H1 (cell line): ENCODE results near the gene SFTPB. TPM values are rescaled to one million over a fixed set of nuclear protein-coding genes. Genes with fewer than 3 reads are reported as not detected.

Source experiments
- CTCF ChIA-PET: fragments of 300-600 bp; sonication (Branson Sonifier 250); formaldehyde crosslinking; loops from one replicate; lab custom pipeline; 2021; ENCODE audit not compliant: partially characterized antibody; lab: Charles Lee
- POLR2A ChIA-PET: fragments of 300-600 bp; sonication (Branson Sonifier 250); formaldehyde crosslinking; loops from one replicate; lab custom pipeline; 2021; ENCODE audit warnings: inconsistent platforms; ENCODE audit not compliant: partially characterized antibody; lab: Charles Lee
- DNase-seq, 2 experiments: peaks; one replicate each; pipeline versions ENCODE4 v3.0.0 to v3.0.0-alpha.2; 2010 to 2022; ENCODE audit warnings: low spot score in 2 of 2, low read depth in 1 of 2, mixed read lengths in 1 of 2
- FAIRE-seq: peaks from 2 replicates; lab custom pipeline; 2011; peaks lifted over from hg19 to GRCh38; lab: Jason Lieb, UNC
- H2AFZ ChIP-seq: 2 replicates; pipeline ENCODE4 v1.8.1; 2012; ENCODE audit warnings: low read length, inconsistent platforms
- H2AK5ac ChIP-seq: 2 replicates; pipeline ENCODE4 v1.6.1; 2013; ENCODE audit warnings: low read depth, low read length
- H2BK120ac ChIP-seq: replicated peaks from 2 replicates; pipeline ENCODE3; 2013; ENCODE audit warnings: low read depth, low read length, inconsistent platforms
- H2BK12ac ChIP-seq: 2 replicates; pipeline ENCODE4 v1.6.1; 2013; ENCODE audit warnings: low read depth, low read length
- H2BK15ac ChIP-seq: 2 replicates; pipeline ENCODE4 v1.6.1; 2013; ENCODE audit warnings: low read length
- H2BK20ac ChIP-seq: 2 replicates; pipeline ENCODE4 v1.6.1; 2013; ENCODE audit warnings: low read length
- H2BK5ac ChIP-seq: 2 replicates; pipeline ENCODE4 v1.6.1; 2013; ENCODE audit warnings: low read depth, low read length
- H3K14ac ChIP-seq: 2 replicates; pipeline ENCODE4 v1.6.1; 2013; ENCODE audit warnings: inconsistent platforms; ENCODE audit not compliant: insufficient read length
- H3K18ac ChIP-seq: 2 replicates; pipeline ENCODE4 v1.6.1; 2013; ENCODE audit warnings: low read length; ENCODE audit errors: extremely low read depth
- H3K23ac ChIP-seq: 2 replicates; pipeline ENCODE4 v1.6.1; 2013; ENCODE audit warnings: inconsistent platforms; ENCODE audit not compliant: insufficient read length
- H3K23me2 ChIP-seq: 2 replicates; pipeline ENCODE4 v1.6.1; 2013; ENCODE audit warnings: low read depth, low read length
- H3K27ac ChIP-seq: 2 replicates; pipeline ENCODE4 v1.6.1; 2011; ENCODE audit warnings: low read depth, low read length, inconsistent platforms
- H3K27me3 ChIP-seq, 4 experiments: replicated peaks in 1 of 4; 1 replicate in 1 of 4; 2 replicates in 3 of 4; pipeline versions ENCODE4 v1.6.1 to v1.8.1; 2011 to 2013; ENCODE audit warnings: low read length in 3 of 4, mild to moderate bottlenecking in 3 of 4, inconsistent platforms in 2 of 4, mixed read lengths in 2 of 4, moderate library complexity in 1 of 4; ENCODE audit not compliant: control insufficient read depth in 3 of 4, insufficient read depth in 3 of 4; ENCODE audit errors: extremely low read depth in 1 of 4
- H3K36me3 ChIP-seq, 4 experiments: 2 replicates each; pipeline versions ENCODE4 v1.6.1 to v1.8.1; 2011 to 2013; ENCODE audit warnings: mild to moderate bottlenecking in 4 of 4, low read length in 3 of 4, moderate library complexity in 2 of 4, control low read depth in 1 of 4, inconsistent platforms in 1 of 4; ENCODE audit not compliant: insufficient read depth in 4 of 4, control insufficient read depth in 2 of 4
- H3K4ac ChIP-seq: replicated peaks from 2 replicates; pipeline ENCODE3; 2013; ENCODE audit warnings: low read length, low read depth, mixed read lengths, inconsistent platforms; ENCODE audit not compliant: insufficient read length
- H3K4me1 ChIP-seq, 4 experiments: replicated peaks in 1 of 4; 1 replicate in 1 of 4; 2 replicates in 3 of 4; pipeline versions ENCODE4 v1.6.1 to v1.8.1; 2011 to 2013; ENCODE audit warnings: low read length in 3 of 4, inconsistent platforms in 2 of 4, mixed read lengths in 1 of 4; ENCODE audit not compliant: insufficient read depth in 4 of 4, control insufficient read depth in 3 of 4
- H3K4me2 ChIP-seq, 2 experiments: 2 replicates each; pipeline versions ENCODE4 v1.6.1 to v1.8.1; 2011 to 2013; ENCODE audit warnings: low read depth in 2 of 2, low read length in 2 of 2, control low read depth in 1 of 2, inconsistent platforms in 1 of 2, mild to moderate bottlenecking in 1 of 2; ENCODE audit not compliant: insufficient read depth in 1 of 2
- H3K4me3 ChIP-seq, 4 experiments: fragments of 200-600, 300-600 bp in 1 of 4; sonication (generic), shearing (Covaris generic), sonication (Bioruptor Twin) in 1 of 4; 2 replicates each; pipeline versions ENCODE4 v1.5.1 to v1.8.1; 2011 to 2016; ENCODE audit warnings: low read length in 4 of 4, low read depth in 3 of 4, control low read depth in 2 of 4, inconsistent platforms in 2 of 4, mild to moderate bottlenecking in 2 of 4, mixed read lengths in 1 of 4, moderate library complexity in 1 of 4; ENCODE audit not compliant: insufficient read depth in 2 of 4; ENCODE audit errors: extremely low read depth in 1 of 4
- H3K56ac ChIP-seq: replicated peaks from 2 replicates; pipeline ENCODE3; 2013; ENCODE audit warnings: low read depth, mild to moderate bottlenecking, mixed read lengths, low read length, inconsistent platforms; ENCODE audit not compliant: insufficient read length
- H3K79me1 ChIP-seq: 2 replicates; pipeline ENCODE4 v1.6.1; 2013; ENCODE audit warnings: low read depth, low read length, control low read depth
- H3K79me2 ChIP-seq, 2 experiments: 2 replicates each; pipeline versions ENCODE4 v1.6.1 to v1.8.1; 2012 to 2013; ENCODE audit warnings: low read length in 2 of 2, mild to moderate bottlenecking in 2 of 2, inconsistent platforms in 1 of 2; ENCODE audit not compliant: insufficient read depth in 2 of 2, control insufficient read depth in 1 of 2
- H3K9ac ChIP-seq, 4 experiments: replicated peaks in 1 of 4; 1 replicate in 1 of 4; 2 replicates in 3 of 4; pipeline versions ENCODE4 v1.6.1 to v1.8.1; 2011 to 2013; ENCODE audit warnings: low read depth in 3 of 4, low read length in 3 of 4, control low read depth in 2 of 4, mild to moderate bottlenecking in 2 of 4, moderate library complexity in 2 of 4, inconsistent platforms in 1 of 4; ENCODE audit errors: extremely low read depth in 1 of 4
- H3K9me3 ChIP-seq, 2 experiments: 2 replicates each; pipeline versions ENCODE4 v1.6.1 to v1.8.1; 2012 to 2013; ENCODE audit warnings: mild to moderate bottlenecking in 2 of 2, moderate library complexity in 2 of 2, control low read depth in 1 of 2, inconsistent platforms in 1 of 2, low read depth in 1 of 2, low read length in 1 of 2, mixed read lengths in 1 of 2; ENCODE audit not compliant: insufficient read depth in 2 of 2
- H4K20me1 ChIP-seq, 2 experiments: replicated peaks in 1 of 2; 2 replicates each; pipeline versions ENCODE3 to v1.8.1; 2011 to 2013; ENCODE audit warnings: inconsistent platforms in 2 of 2, low read length in 2 of 2, mild to moderate bottlenecking in 1 of 2; ENCODE audit not compliant: insufficient read depth in 2 of 2, control insufficient read depth in 1 of 2
- H4K5ac ChIP-seq: 2 replicates; pipeline ENCODE4 v1.6.1; 2013; ENCODE audit warnings: low read length, low read depth, mixed read lengths, inconsistent platforms; ENCODE audit not compliant: insufficient read length
- H4K8ac ChIP-seq: 2 replicates; pipeline ENCODE4 v1.8.0; 2013; ENCODE audit warnings: mild to moderate bottlenecking, moderate library complexity, low read length, inconsistent platforms; ENCODE audit not compliant: insufficient read depth; ENCODE audit errors: extremely low read depth
- H4K91ac ChIP-seq: replicated peaks from 2 replicates; pipeline ENCODE3; 2013; ENCODE audit warnings: low read length, mixed read lengths, inconsistent platforms; ENCODE audit not compliant: insufficient read length
- CREB1 ChIP-seq: IDR thresholded peaks from 2 replicates; pipeline ENCODE4 v1.6.1; 2012; ENCODE audit warnings: inconsistent platforms
- KDM4A ChIP-seq: IDR thresholded peaks from one replicate; pipeline ENCODE4 v1.7.1; 2012; ENCODE audit warnings: low read depth, mild to moderate bottlenecking, moderate library complexity, low read length, inconsistent platforms; ENCODE audit not compliant: severe bottlenecking
- NANOG ChIP-seq: IDR thresholded peaks from 2 replicates; pipeline ENCODE4 v1.6.1; 2011; ENCODE audit warnings: low read length, low read depth, mild to moderate bottlenecking, inconsistent platforms; ENCODE audit not compliant: insufficient read depth, poor library complexity, severe bottlenecking
- NRF1 ChIP-seq: IDR thresholded peaks from 2 replicates; pipeline ENCODE4 v1.6.1; 2011; ENCODE audit warnings: mild to moderate bottlenecking, low read depth, low read length, improper control_type of control experiment
- POU5F1 ChIP-seq: IDR thresholded peaks from 2 replicates; pipeline ENCODE4 v1.6.1; 2011; ENCODE audit warnings: low read depth, mild to moderate bottlenecking, low read length, moderate library complexity
- RAD21 ChIP-seq, 2 experiments: IDR thresholded peaks in 1 of 2; conservative IDR thresholded peaks in 1 of 2; 2 replicates each; pipeline ENCODE4 v1.6.1; 2011; ENCODE audit warnings: low read depth in 2 of 2, low read length in 2 of 2, improper control_type of control experiment in 1 of 2, inconsistent platforms in 1 of 2, mild to moderate bottlenecking in 1 of 2, moderate library complexity in 1 of 2
- SP2 ChIP-seq: IDR thresholded peaks from 2 replicates; pipeline ENCODE4 v1.6.1; 2012; ENCODE audit warnings: mild to moderate bottlenecking, low read length, inconsistent platforms
- YY1 ChIP-seq: IDR thresholded peaks from 2 replicates; pipeline ENCODE4 v1.6.1; 2011; ENCODE audit warnings: low read depth, mild to moderate bottlenecking, low read length
- WGBS, 2 experiments: shearing (Covaris generic) in 1 of 2; methylation state at CpG; one replicate each; pipeline versions ENCODE4 v1.1.6 to v1.1.7; 2013 to 2015; ENCODE audit warnings: low lambda C conversion rate in 2 of 2, mixed read lengths in 2 of 2, inconsistent platforms in 1 of 2, low coverage in 1 of 2, missing lambda C conversion rate in 1 of 2; ENCODE audit not compliant: insufficient replicate concordance in 2 of 2, insufficient coverage in 1 of 2, insufficient read length in 1 of 2; ENCODE audit errors: extremely low coverage in 1 of 2, missing lambda C conversion rate in 1 of 2; 5-methylcytosine and 5-hydroxymethylcytosine counted together
- polyA plus RNA-seq, 7 experiments: library from polyadenylated mRNA; depleted of rRNA in 3 of 7; stranded (reverse) in 5 of 7; unstranded in 2 of 7; fragments of >200 nt in 5 of 7; fragments of 200-250 nt in 2 of 7; gene quantifications; 1 replicate in 5 of 7; 2 replicates in 1 of 7; 4 replicates in 1 of 7; pipeline versions ENCODE4 v1.2.1 to v1.2.3, GENCODE V29; 2011 to 2013; ENCODE audit warnings: missing spikeins in 2 of 7, mixed read lengths in 2 of 7
- total RNA-seq: library from RNA; stranded (reverse); fragmentation: NEBNext Ultra II Directional; extraction: Animal tissue kit (Norgen Biotek cat#: 25700); gene quantifications from 2 replicates; pipeline ENCODE4 v1.2.1, GENCODE V29; 2021
- TF ChIP-seq, protein P1 (sequence below): IDR thresholded peaks from 2 replicates; pipeline ENCODE4 v1.6.1; 2011; ENCODE audit warnings: low read depth, mild to moderate bottlenecking, low read length; ENCODE audit not compliant: insufficient read depth

The SFTPB gene
- total and polyA plus RNA-seq, 2 of the 8 experiments (the other 6 are each of a cell fraction or from before 2014, with no cell fraction given) = not detected

DNA sequence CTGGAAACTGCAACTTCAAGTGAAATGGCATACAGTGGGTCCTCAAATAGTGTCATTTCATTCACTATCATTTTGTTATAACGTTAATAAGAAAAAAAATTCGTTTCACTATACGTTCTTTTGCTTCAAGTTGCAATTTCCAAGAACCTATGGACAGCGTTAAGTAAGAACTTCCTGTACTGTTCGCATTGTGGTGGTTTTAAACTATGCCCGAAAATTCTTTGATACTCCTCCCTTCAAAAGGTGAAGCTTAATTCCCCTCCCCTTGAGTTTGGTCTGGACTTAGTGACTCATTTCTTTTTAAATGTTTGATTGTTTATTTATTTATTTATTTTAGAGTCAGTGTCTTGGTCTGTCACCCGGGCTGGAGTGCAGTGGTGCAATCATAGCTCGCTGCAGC is 46.8 kb upstream of the SFTPB start:
- no peak overlapping the region for H4K8ac ChIP-seq
- no peak overlapping the region for H3K23ac ChIP-seq
- no peak overlapping the region for H3K27ac ChIP-seq
- H3K4me1 ChIP-seq = no peaks in the 10 kb centered on the region; a peak in 1 of 7 replicates
- POLR2A ChIA-PET = no interaction called here
- no peaks in the 10 kb centered on the region for H3K36me3 ChIP-seq
- no peaks in the 10 kb centered on the region for H4K20me1 ChIP-seq
- H2BK20ac ChIP-seq = no peak overlapping the region
- no peak overlapping the region for H2BK15ac ChIP-seq
- H3K9ac ChIP-seq = no peak overlapping the region
- no peak overlapping the region for H4K91ac ChIP-seq
- no peak overlapping the region for H3K4ac ChIP-seq
- DNase-seq = no peak
- H2AFZ ChIP-seq = no peak overlapping the region
- no peaks in the 10 kb centered on the region for H3K9me3 ChIP-seq
- TF ChIP-seq RAD21 (IDR thresholded peaks at IDR 0.05 in 1 of 2, conservative IDR thresholded peaks at IDR 0.05 in 1 of 2; ENCODE audit: low read depth in 2 of 2, low read length in 2 of 2) = no peak
- TF ChIP-seq NANOG = no peak
- no peak for TF ChIP-seq SP2
- no peak for TF ChIP-seq YY1
- TF ChIP-seq, protein P1, sequence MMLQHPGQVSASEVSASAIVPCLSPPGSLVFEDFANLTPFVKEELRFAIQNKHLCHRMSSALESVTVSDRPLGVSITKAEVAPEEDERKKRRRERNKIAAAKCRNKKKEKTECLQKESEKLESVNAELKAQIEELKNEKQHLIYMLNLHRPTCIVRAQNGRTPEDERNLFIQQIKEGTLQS = no peak
- TF ChIP-seq POU5F1 = no peak
- TF ChIP-seq NRF1 = no peak
- no peak for TF ChIP-seq CREB1
- no peak for TF ChIP-seq KDM4A
- no peak overlapping the region for H2BK12ac ChIP-seq
- no peak overlapping the region for H3K56ac ChIP-seq
- H3K4me3 ChIP-seq = no peak overlapping the region
- no peak overlapping the region for H3K14ac ChIP-seq
- H3K79me1 ChIP-seq = no peaks in the 10 kb centered on the region
- no peak overlapping the region for H2BK5ac ChIP-seq
- 90% methylated on average over 8 of the region's 8 CpGs; no CpG with 5 or more reads in 1 of the 2 experiments for WGBS, 2 experiments
- no peak for FAIRE-seq
- no peak overlapping the region for H2AK5ac ChIP-seq
- no peak overlapping the region for H3K18ac ChIP-seq
- CTCF ChIA-PET = interaction anchor here (0.9 to 3.1 kb wide), 4 partner anchors 8 to 98 kb away, joined by 4 to 12 read pairs (median 6); no protein-coding TSS in a partner anchor
- no peaks in the 10 kb centered on the region; a peak in 1 of 7 replicates for H3K27me3 ChIP-seq
- H3K23me2 ChIP-seq = no peaks in the 10 kb centered on the region
- H3K4me2 ChIP-seq = no peak overlapping the region
- H4K5ac ChIP-seq = no peak overlapping the region
- no peaks in the 10 kb centered on the region for H3K79me2 ChIP-seq
- H2BK120ac ChIP-seq = no peak overlapping the region
